K562 (cell line): ENCODE results near the gene NAB1. TPM values are rescaled to one million over a fixed set of nuclear protein-coding genes. Genes with fewer than 3 reads are reported as not detected.

Experiments
- CBFA2T3 ChIP-seq: fragments of 450-650 bp; IDR thresholded peaks from 2 replicates; pipeline ENCODE4 v1.6.1; 2017
- CBX1 ChIP-seq: sonication (generic); IDR thresholded peaks from 2 replicates; pipeline ENCODE4 v1.6.1; 2016; ENCODE audit warnings: antibody characterized with exemption, low read depth, mild to moderate bottlenecking
- CHD7 ChIP-seq: fragments of 200-600 bp; sonication (generic); IDR thresholded peaks from one replicate; pipeline ENCODE4 v1.6.1; 2012; ENCODE audit warnings: mild to moderate bottlenecking, low read depth, low read length, inconsistent platforms
- COPS2 ChIP-seq: fragments of 450-650 bp; conservative IDR thresholded peaks from 2 replicates; pipeline ENCODE4 v1.6.1; 2016; ENCODE audit warnings: mild to moderate bottlenecking, moderate library complexity
- CREB1 ChIP-seq, 2 experiments: sonication (generic) in 1 of 2; formaldehyde crosslinking in 1 of 2; IDR thresholded peaks; 2 replicates each; pipeline versions ENCODE4 v1.6.1 to v1.8.0; 2012 to 2022; ENCODE audit warnings: inconsistent platforms in 1 of 2, mild to moderate bottlenecking in 1 of 2, missing genetic modification reagents in 1 of 2, moderate library complexity in 1 of 2
- ERF ChIP-seq: fragments of 450-650 bp; formaldehyde crosslinking; IDR thresholded peaks from 2 replicates; pipeline ENCODE4 v1.4.0; 2020; ENCODE audit warnings: mild to moderate bottlenecking, mixed read lengths
- FUS ChIP-seq: fragments of 200-400 bp; formaldehyde crosslinking; optimal IDR thresholded peaks from 2 replicates; pipeline ENCODE3; 2017; ENCODE audit warnings: low read depth, low read length
- HLTF ChIP-seq: fragments of 450-650 bp; IDR thresholded peaks from 2 replicates; pipeline ENCODE4 v1.6.1; 2016
- KAT2B ChIP-seq: IDR thresholded peaks from one replicate; pipeline ENCODE4 v1.6.1; 2012; ENCODE audit warnings: low read depth, mild to moderate bottlenecking, control low read depth, inconsistent platforms, low read length, moderate library complexity
- NFE2 ChIP-seq: IDR thresholded peaks from 2 replicates; pipeline ENCODE4 v1.6.1; 2014; ENCODE audit warnings: antibody characterized with exemption, low read depth
- NR2F6 ChIP-seq: fragments of 450-650 bp; formaldehyde crosslinking; IDR thresholded peaks from 2 replicates; pipeline ENCODE4 v1.4.0; 2020; ENCODE audit warnings: mild to moderate bottlenecking
- RBM39 ChIP-seq: fragments of 200-400 bp; formaldehyde crosslinking; optimal IDR thresholded peaks from 2 replicates; pipeline ENCODE3; 2018; ENCODE audit warnings: low read depth, low read length
- TEAD4 ChIP-seq, 2 experiments: sonication (generic) in 1 of 2; formaldehyde crosslinking in 1 of 2; IDR thresholded peaks; 2 replicates each; pipeline versions ENCODE4 v1.6.1 to v1.8.0; 2012 to 2022; ENCODE audit warnings: borderline replicate concordance in 1 of 2, inconsistent platforms in 1 of 2, low read length in 1 of 2, mild to moderate bottlenecking in 1 of 2, missing genetic modification reagents in 1 of 2
- ZNF436 ChIP-seq: fragments of 250-450, 450-650 bp; sonication (Bioruptor Pico); formaldehyde crosslinking; IDR thresholded peaks from 2 replicates; pipeline ENCODE4 v1.7.0; 2020; ENCODE audit warnings: mild to moderate bottlenecking
- polyA plus RNA-seq, 8 experiments: library from polyadenylated mRNA; depleted of rRNA in 4 of 8; stranded (reverse) in 5 of 8; unstranded in 3 of 8; fragments of >200 nt; fragmentation: Nextera tagmentation in 2 of 8; fragmentation: Illumina TruSeq in 1 of 8; extraction: Ambion mirVana in 2 of 8; extraction: Trizol in 1 of 8; gene quantifications; 2 replicates each; pipeline versions ENCODE4 v1.2.1 to v1.2.3, GENCODE V29; 2011 to 2014; ENCODE audit warnings: inconsistent platforms in 1 of 8, missing spikeins in 1 of 8
- total RNA-seq, 7 experiments: library from RNA; depleted of rRNA in 6 of 7; stranded (reverse); fragments of >200 nt in 6 of 7; fragmentation: Illumina TruSeq in 2 of 7; extraction: Trizol in 2 of 7; gene quantifications; 2 replicates each; pipeline versions ENCODE4 v1.2.1 to v1.2.3, GENCODE V29; 2011 to 2021; ENCODE audit warnings: low replicate concordance in 1 of 7

Gene NAB1
- total and polyA plus RNA-seq, 9 of the 15 experiments (the other 6 are each of a cell fraction or from before 2014, with no cell fraction given), result 3.1 to 23.0 (median 16.3) TPM

- TF ChIP-seq CHD7 (no peak), NFE2 (no peak), CBX1 (no peak), CBFA2T3 (peak; percentile 10; the same call in 1 of the 2 replicates), CREB1 (IDR thresholded peaks at IDR 0.05) (no peak), CREB1 (CRISPR knock-in tag; IDR thresholded peaks at IDR 0.05) (no peak), TEAD4 (IDR thresholded peaks at IDR 0.05; ENCODE audit: low read length) (no peak), TEAD4 (CRISPR knock-in tag; IDR thresholded peaks at IDR 0.05; ENCODE audit: borderline replicate concordance) (no peak), ZNF436 (no peak), RBM39 (no peak), HLTF (no peak), COPS2 (no peak), FUS (no peak), ERF (CRISPR knock-in tag) (no peak), KAT2B (no peak), NR2F6 (no peak)
Observed at GRCh38 chr2:190649798-190650390, 1.0 kb downstream of the NAB1 start (continued).
